T1000 (cell line): Measurements from ENCODE around the gene NOL4L.
"Not testable (repeated sequence)": the region's sequence is repeated elsewhere in the genome, so short reads cannot be mapped to it uniquely, and the experiment has no call there.

Source experiments
- DNase-seq: peaks from one replicate; lab custom pipeline; 2025; ENCODE audit warnings: mixed read lengths; lab: John Stamatoyannopoulos, UW

NOL4L gene

GRCh38 chr20:32421290-32421689 lies 163.8 kb downstream of the NOL4L start:
- no peak for DNase-seq

GRCh38 chr20:32418376-32418775 lies 166.8 kb downstream of the NOL4L start:
- no peak for DNase-seq

- DNase-seq, result no peak
Observed at GRCh38 chr20:32416206-32416605, 168.9 kb downstream of the NOL4L start.

GRCh38 chr20:32415494-32415893 lies 169.6 kb downstream of the NOL4L start:
- DNase-seq, result no peak

- DNase-seq, result no peak
Observed at GRCh38 chr20:32411955-32412706, 173.0 kb downstream of the NOL4L start.

- not testable (repeated sequence) for DNase-seq
Observed at GRCh38 chr20:32407131-32407750, 177.9 kb downstream of the NOL4L start.

- DNase-seq, result no peak
Observed at GRCh38 chr20:32406701-32407100, 178.4 kb downstream of the NOL4L start.

- DNase-seq, result no peak
Observed at GRCh38 chr20:32404017-32404416, 181.1 kb downstream of the NOL4L start.

- no peak for DNase-seq
Observed at GRCh38 chr20:32400476-32400875, 184.7 kb downstream of the NOL4L start.

- DNase-seq, result no peak
Observed at GRCh38 chr20:32397567-32398084, 187.5 kb downstream of the NOL4L start.

- no peak for DNase-seq
Observed at GRCh38 chr20:32396646-32397160, 188.4 kb downstream of the NOL4L start.

GRCh38 chr20:32395066-32395465 lies 190.1 kb downstream of the NOL4L start:
- no peak for DNase-seq
